Spleen (tissue), 11 donors: ENCODE measurements around the gene MTPN. TPM values are rescaled to one million over a fixed set of nuclear protein-coding genes. Genes with fewer than 3 reads are reported as not detected.

ENCODE experiments used
- DNase-seq: peaks from one replicate; pipeline ENCODE4 v3.0.0-alpha.2; 2020
- H3K27ac ChIP-seq, 8 donors: fragments of 200-600 bp; sonication (generic) in 7 of 8; 1 replicate in 4 of 8; 2 replicates in 4 of 8; pipeline versions ENCODE4 v1.5.0 to v1.8.0; 2016 to 2021; ENCODE audit warnings: inconsistent platforms in 4 of 8, mild to moderate bottlenecking in 4 of 8, moderate library complexity in 1 of 8
- H3K27me3 ChIP-seq, 7 donors: fragments of 200-600 bp; sonication (generic) in 6 of 7; replicated peaks in 1 of 7; 1 replicate in 4 of 7; 2 replicates in 3 of 7; pipeline versions ENCODE4 v1.5.0 to v1.8.0; 2016 to 2021; ENCODE audit warnings: inconsistent platforms in 3 of 7, mild to moderate bottlenecking in 1 of 7
- H3K36me3 ChIP-seq, 6 donors: fragments of 200-600 bp; sonication (generic) in 5 of 6; 1 replicate in 4 of 6; 2 replicates in 2 of 6; pipeline versions ENCODE4 v1.5.0 to v1.8.0; 2016 to 2021; ENCODE audit warnings: inconsistent platforms in 2 of 6
- H3K4me1 ChIP-seq, 6 donors: fragments of 200-600 bp; sonication (generic) in 5 of 6; 1 replicate in 3 of 6; 2 replicates in 3 of 6; pipeline versions ENCODE4 v1.5.0 to v1.8.0; 2016 to 2021; ENCODE audit warnings: inconsistent platforms in 3 of 6
- H3K4me3 ChIP-seq, 8 donors: fragments of 200-600 bp; sonication (generic) in 7 of 8; 1 replicate in 4 of 8; 2 replicates in 4 of 8; pipeline versions ENCODE4 v1.5.0 to v1.8.0; 2016 to 2021; ENCODE audit warnings: inconsistent platforms in 4 of 8, mild to moderate bottlenecking in 4 of 8, moderate library complexity in 2 of 8
- H3K9me3 ChIP-seq, 8 donors: fragments of 200-600 bp; sonication (generic) in 7 of 8; 1 replicate in 4 of 8; 2 replicates in 4 of 8; pipeline versions ENCODE4 v1.5.0 to v1.8.0; 2016 to 2021; ENCODE audit warnings: inconsistent platforms in 4 of 8
- POLR2A ChIP-seq, 3 donors: fragments of 450-650 bp; IDR thresholded peaks; one replicate each; pipeline ENCODE4 v1.5.1; 2017; ENCODE audit warnings: antibody characterized with exemption in 3 of 3, mild to moderate bottlenecking in 1 of 3
- POLR2AphosphoS5 ChIP-seq, 3 donors: sonication (generic); formaldehyde crosslinking; IDR thresholded peaks; one replicate each; pipeline ENCODE4 v1.5.1; 2017; ENCODE audit warnings: antibody characterized with exemption in 3 of 3
- WGBS, 5 donors: extraction: QIAGEN DNeasy Blood & Tissue Kit in 3 of 5; methylation state at CpG; one replicate each; pipeline versions ENCODE4 v1.1.5 to v1.1.7; 2013 to 2018; 5-methylcytosine and 5-hydroxymethylcytosine counted together
- intact Hi-C: fragments of 100-400 bp; cut with DNase I; formaldehyde crosslinking; loops from one replicate; pipeline ENCODE4 v1.15.0; 2023; ENCODE audit warnings: low total_unique reads
- polyA plus RNA-seq, 3 donors: library from polyadenylated mRNA; stranded (reverse); fragments of 200-250 nt; gene quantifications; one replicate each; pipeline ENCODE4 v1.2.1, GENCODE V29; 2013
- total RNA-seq, 7 donors: library from RNA; depleted of rRNA in 3 of 7; stranded (reverse); fragments of >200 nt in 3 of 7; fragmentation: NEBNext Ultra II Directional in 4 of 7; extraction: Animal tissue kit (Norgen Biotek cat#: 25700) in 4 of 7; gene quantifications; one replicate each; pipeline versions ENCODE4 v1.1.0 to v1.2.1, GENCODE V29; 2016 to 2021
- TF ChIP-seq, protein P1 (sequence below), 11 experiments: fragments of 200-600 bp in 7 of 11; fragments of 450-650 bp in 4 of 11; sonication (generic) in 4 of 11; IDR thresholded peaks in 8 of 11; conservative IDR thresholded peaks in 3 of 11; 1 replicate in 7 of 11; 2 replicates in 4 of 11; pipeline versions ENCODE4 v1.4.0 to v1.8.0; 2016 to 2021; ENCODE audit warnings: antibody characterized with exemption in 11 of 11, inconsistent platforms in 4 of 11, mild to moderate bottlenecking in 1 of 11
- donor health status: healthy with polysubstance abuse.
- donor health status: DM: no; HTN: no; CAD: no; lungs with moderate emphysema.
- donor health status: DM: no; HTN: no; CAD: no.
- donor health status: Bipolar disorder and iron deficiency.
- donor health status: healthy.
- donor health status: DM: no; HTN: no; CAD: no.
- donor health status: DM: yes; HTN: yes; CAD: no.

MTPN gene
- total and polyA plus RNA-seq, 10 donors: 43.2 to 192 (median 157) TPM

- H3K36me3 ChIP-seq: no peaks in the 10 kb centered on the region
- DNase-seq: no peak
- no peak overlapping the region for H3K27ac ChIP-seq
- H3K9me3 ChIP-seq: peaks cover 0 to 12% (median 0%) of the 10 kb centered on the region in 8 donors
- H3K4me1 ChIP-seq: peaks cover 0 to 2% (median 0%) of the 10 kb centered on the region in 6 donors
- H3K4me3 ChIP-seq: no peak overlapping the region
- WGBS, 5 donors: 90 to 97% (median 95%) methylated on average over 3 of the region's 3 CpGs
- intact Hi-C loops: no loop called here
- TF ChIP-seq POLR2AphosphoS5 (IDR thresholded peaks at IDR 0.05) (no peak), POLR2A (IDR thresholded peaks at IDR 0.05) (no peak)
- TF ChIP-seq, protein P1, sequence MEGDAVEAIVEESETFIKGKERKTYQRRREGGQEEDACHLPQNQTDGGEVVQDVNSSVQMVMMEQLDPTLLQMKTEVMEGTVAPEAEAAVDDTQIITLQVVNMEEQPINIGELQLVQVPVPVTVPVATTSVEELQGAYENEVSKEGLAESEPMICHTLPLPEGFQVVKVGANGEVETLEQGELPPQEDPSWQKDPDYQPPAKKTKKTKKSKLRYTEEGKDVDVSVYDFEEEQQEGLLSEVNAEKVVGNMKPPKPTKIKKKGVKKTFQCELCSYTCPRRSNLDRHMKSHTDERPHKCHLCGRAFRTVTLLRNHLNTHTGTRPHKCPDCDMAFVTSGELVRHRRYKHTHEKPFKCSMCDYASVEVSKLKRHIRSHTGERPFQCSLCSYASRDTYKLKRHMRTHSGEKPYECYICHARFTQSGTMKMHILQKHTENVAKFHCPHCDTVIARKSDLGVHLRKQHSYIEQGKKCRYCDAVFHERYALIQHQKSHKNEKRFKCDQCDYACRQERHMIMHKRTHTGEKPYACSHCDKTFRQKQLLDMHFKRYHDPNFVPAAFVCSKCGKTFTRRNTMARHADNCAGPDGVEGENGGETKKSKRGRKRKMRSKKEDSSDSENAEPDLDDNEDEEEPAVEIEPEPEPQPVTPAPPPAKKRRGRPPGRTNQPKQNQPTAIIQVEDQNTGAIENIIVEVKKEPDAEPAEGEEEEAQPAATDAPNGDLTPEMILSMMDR (IDR thresholded peaks at IDR 0.05 in 8 of 11, conservative IDR thresholded peaks at IDR 0.05 in 3 of 11): no peak
- H3K27me3 ChIP-seq: no peaks in the 10 kb centered on the region
Measured at GRCh38 chr7:136004083-136004482, 26.9 kb upstream of the MTPN start.

DNA sequence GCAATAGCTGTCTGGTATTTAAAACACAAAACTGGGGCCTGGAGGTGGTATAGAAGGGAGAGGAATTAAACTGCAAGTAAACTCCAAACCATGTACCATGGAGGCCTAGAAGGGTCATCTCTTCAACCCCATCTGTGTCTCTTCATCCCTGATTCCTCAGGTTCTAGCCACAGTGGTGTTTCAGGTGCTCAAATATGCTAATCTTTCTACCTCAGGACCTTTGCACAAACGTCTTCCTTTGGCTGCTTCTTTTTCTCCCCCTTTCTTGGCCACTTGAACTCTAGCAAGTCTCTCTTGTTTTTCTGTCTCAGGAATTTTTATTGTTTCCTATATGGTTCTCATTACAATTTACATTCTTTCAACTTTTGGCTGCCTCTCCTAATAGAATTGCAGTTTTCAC, 25.6 kb upstream of the MTPN start:
- peaks cover 0 to 12% (median 0%) of the 10 kb centered on the region in 8 donors for H3K9me3 ChIP-seq
- H3K27me3 ChIP-seq: no peaks in the 10 kb centered on the region
- no peak overlapping the region for H3K27ac ChIP-seq
- WGBS, 5 donors: 35 to 88% (median 55%) methylated on average over 1 of the region's 1 CpG
- no peaks in the 10 kb centered on the region for H3K36me3 ChIP-seq
- no peak for TF ChIP-seq POLR2AphosphoS5 (IDR thresholded peaks at IDR 0.05)
- no peak for TF ChIP-seq POLR2A (IDR thresholded peaks at IDR 0.05)
- TF ChIP-seq, protein P1 (IDR thresholded peaks at IDR 0.05 in 8 of 11, conservative IDR thresholded peaks at IDR 0.05 in 3 of 11): no peak
- intact Hi-C loops: no loop called here
- no peak overlapping the region for H3K4me3 ChIP-seq
- DNase-seq: no peak
- no peaks in the 10 kb centered on the region for H3K4me1 ChIP-seq

GRCh38 chr7:136000288-136000913, 23.2 kb upstream of the MTPN start:
- H3K4me3 ChIP-seq: no peak overlapping the region
- no peak for TF ChIP-seq POLR2A (IDR thresholded peaks at IDR 0.05)
- TF ChIP-seq, protein P1 (IDR thresholded peaks at IDR 0.05 in 8 of 11, conservative IDR thresholded peaks at IDR 0.05 in 3 of 11): no peak
- TF ChIP-seq POLR2AphosphoS5 (IDR thresholded peaks at IDR 0.05): no peak
- WGBS, 5 donors: 58 to 86% (median 72%) methylated on average over 3 of the region's 3 CpGs
- H3K4me1 ChIP-seq: no peaks in the 10 kb centered on the region
- DNase-seq: no peak
- H3K9me3 ChIP-seq: peaks cover 0 to 7% (median 0%) of the 10 kb centered on the region in 8 donors
- H3K27ac ChIP-seq: no peak overlapping the region
- intact Hi-C loops: no loop called here
- no peaks in the 10 kb centered on the region for H3K36me3 ChIP-seq
- H3K27me3 ChIP-seq: no peaks in the 10 kb centered on the region

GRCh38 chr7:135998081-135998480, 20.9 kb upstream of the MTPN start:
- H3K4me1 ChIP-seq: peaks cover 0 to 12% (median 5%) of the 10 kb centered on the region in 6 donors
- intact Hi-C loops: no loop called here
- H3K36me3 ChIP-seq: no peaks in the 10 kb centered on the region
- H3K4me3 ChIP-seq: no peak overlapping the region
- no peaks in the 10 kb centered on the region for H3K27me3 ChIP-seq
- peaks cover 0 to 7% (median 0%) of the 10 kb centered on the region in 8 donors for H3K9me3 ChIP-seq
- no peak for DNase-seq
- TF ChIP-seq, protein P1 (IDR thresholded peaks at IDR 0.05 in 8 of 11, conservative IDR thresholded peaks at IDR 0.05 in 3 of 11): no peak
- no peak for TF ChIP-seq POLR2A (IDR thresholded peaks at IDR 0.05)
- H3K27ac ChIP-seq: no peak overlapping the region
